HG03064 (cell line): ENCODE data around the gene TBC1D20.

Source experiments
- ATAC-seq: cut with Tn5 transposase; IDR thresholded peaks from one replicate; pipeline ENCODE4 v1.9.1; 2021; ENCODE audit warnings: low read depth; ENCODE audit not compliant: unreplicated experiment

The TBC1D20 gene

GRCh38 chr20:420721-421574, 41.4 kb downstream of the TBC1D20 start:
- ATAC-seq = no peak

- no peak for ATAC-seq
Observed at GRCh38 chr20:420166-420620, 42.1 kb downstream of the TBC1D20 start.

- ATAC-seq = no peak
Observed at GRCh38 chr20:419556-420165, 42.7 kb downstream of the TBC1D20 start.

- ATAC-seq = no peak
Observed at GRCh38 chr20:418858-419365, 43.4 kb downstream of the TBC1D20 start.

DNA sequence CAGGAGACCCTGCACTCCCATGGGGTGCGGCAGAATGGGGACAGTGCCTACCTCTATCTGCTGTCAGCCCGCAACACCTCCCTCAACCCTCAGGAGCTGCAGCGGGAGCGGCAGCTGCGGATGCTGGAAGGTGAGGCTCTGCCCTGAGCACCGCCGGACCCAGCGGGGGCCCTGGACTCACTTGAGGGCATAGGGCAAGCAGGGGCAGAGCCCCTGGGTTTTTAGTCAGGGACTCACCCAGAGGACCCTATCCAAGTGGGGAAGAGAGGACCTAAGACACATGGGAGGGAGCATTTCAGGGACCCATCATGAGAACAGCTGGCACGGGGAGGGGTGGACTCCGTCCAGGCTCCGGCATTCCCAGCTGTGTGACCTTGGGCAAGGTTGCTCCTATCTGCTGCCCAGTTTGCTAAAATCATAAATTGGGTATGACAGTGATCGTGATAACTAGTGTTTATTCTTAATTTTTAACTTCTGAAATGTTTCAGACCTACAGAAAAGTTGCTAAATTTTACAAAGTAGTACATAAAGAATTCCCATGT, 44.5 kb downstream of the TBC1D20 start:
- ATAC-seq = no peak

GRCh38 chr20:416950-417800, 45.2 kb downstream of the TBC1D20 start:
- no peak for ATAC-seq

GRCh38 chr20:415820-416322, 46.5 kb downstream of the TBC1D20 start:
- no peak for ATAC-seq

GRCh38 chr20:414161-414560, 48.2 kb downstream of the TBC1D20 start:
- ATAC-seq = no peak

GRCh38 chr20:412081-412480, 50.3 kb downstream of the TBC1D20 start:
- no peak for ATAC-seq

DNA sequence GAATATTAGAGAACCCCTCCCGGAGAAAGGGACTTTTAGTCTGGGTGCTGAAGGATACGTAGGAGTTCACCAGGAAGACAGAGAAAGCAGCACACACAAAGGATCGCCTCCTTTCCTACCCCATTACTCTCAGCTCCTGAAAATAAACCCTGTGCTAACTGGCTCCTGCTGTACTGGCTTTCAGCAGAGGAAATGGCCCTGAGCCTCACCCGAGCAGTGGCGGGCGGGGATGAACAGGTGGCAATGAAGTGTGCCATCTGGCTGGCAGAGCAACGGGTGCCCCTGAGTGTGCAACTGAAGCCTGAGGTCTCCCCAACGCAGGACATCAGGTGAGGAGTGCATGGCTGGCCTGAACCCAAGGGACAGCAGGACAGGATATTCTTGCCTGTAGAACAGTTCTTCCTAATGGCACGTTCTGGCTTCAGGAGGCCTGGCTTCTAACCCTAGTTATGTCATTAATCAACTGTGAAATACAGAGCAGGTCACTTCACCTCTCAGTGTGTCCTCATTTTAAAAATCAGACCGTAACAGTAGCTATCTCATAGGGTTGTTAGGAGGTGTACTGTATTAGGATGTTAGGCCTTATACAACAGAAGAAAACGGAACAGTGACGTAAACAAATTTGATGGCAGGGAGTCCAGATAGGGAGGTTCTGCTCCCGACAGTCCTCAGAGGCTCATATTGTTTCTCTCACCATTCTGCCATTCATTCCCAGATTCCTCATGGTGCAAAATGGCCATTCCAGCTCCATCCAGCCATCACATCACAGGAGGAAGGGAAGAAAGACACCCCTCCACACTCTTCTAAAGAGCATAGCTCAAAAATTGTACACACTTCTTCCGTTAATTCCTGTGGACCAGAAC, 52.4 kb downstream of the TBC1D20 start:
- ATAC-seq = no peak

DNA sequence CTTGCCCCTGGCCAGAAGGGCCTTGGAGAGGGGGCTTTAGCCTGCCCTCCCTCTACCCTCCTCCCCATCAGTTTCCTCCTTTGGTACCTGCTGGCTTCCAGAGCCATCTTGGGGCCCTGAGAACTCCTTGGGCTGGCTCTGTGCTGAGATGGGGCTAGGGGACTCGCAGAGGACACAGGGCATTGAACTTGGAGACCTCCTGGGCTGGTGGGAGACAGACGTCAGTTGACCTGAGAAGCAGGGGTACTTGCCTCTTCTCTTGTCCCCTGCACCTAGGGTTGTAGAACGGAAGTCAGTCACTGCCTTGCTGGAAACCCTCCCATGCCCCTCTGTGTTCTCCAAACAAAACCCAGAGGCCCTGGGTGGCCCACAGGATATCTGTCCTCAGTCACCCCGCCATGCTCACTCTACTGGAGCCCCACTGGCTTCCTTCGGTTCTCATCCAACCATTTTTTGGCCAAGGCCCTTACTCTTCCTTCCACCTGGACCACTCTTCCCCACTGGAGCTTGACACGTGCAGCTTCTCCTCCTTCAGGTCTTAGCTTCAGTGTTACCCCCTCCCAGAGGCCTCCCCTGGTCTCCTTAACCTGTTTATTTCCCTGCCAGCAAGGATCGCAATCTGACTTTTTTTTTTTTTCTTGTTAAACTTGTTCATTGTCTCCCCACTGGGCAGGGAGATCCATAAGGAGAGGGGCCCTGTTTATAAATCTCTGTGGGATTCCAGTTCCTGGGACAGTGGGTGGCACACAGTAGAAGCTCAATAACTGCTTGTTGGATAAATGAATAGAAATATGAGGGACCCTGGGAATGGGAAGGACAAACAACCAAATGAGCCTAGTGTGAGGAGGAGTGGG, 53.3 kb downstream of the TBC1D20 start:
- ATAC-seq = peak; percentile 5

DNA sequence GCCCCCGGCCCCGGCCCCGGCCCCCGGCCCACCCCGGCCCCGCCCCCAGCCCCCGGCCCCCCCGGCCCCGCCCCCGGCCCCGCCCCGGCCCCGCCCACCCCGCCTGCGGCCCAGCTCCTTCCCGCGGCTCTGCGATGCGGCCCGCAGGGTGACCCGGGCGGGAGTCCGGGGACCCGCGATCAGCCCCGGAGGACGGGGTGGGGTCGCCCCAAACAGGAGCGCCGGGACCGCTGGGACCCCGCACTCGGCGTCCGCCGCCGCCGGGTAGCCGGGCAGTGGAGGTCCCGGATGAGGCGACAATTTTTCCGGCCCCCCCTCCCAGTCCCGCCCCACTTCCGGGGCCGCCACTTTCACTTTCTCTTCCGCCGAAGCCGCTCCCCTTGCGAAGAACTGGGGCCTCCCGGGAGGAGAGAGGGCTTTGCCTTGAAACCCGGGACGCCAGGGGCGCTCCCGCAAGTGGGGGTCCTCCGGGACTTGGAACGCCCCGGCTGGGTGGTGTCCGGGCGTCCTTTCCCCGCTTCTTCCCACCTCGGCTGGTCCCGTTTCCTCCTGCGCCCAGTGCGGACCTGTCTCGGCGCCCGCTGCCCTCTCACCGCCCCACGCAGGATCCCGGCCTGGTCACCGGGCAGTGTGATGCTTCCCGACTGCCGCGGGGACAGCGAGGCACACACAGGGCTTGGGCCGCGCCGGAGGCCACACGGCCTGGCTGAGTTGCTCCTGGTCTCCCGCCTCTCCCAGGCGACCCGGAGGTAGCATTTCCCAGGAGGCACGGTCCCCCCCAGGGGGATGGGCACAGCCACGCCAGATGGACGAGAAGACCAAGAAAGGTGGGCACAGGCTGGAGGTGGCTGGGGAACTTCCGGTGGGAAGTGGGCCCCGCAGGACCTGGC, 54.1 kb downstream of the TBC1D20 start, which contains the start of gene RBCK1:
Gene RBCK1 (plus strand): TSS at position 347 of the 890 bp plus-strand sequence. CDS start 459 bp downstream, at position 806.
- ATAC-seq = peak; percentile 64

- ATAC-seq = peak; percentile 47
Observed at GRCh38 chr20:407133-407952, 55.0 kb downstream of the TBC1D20 start.

DNA sequence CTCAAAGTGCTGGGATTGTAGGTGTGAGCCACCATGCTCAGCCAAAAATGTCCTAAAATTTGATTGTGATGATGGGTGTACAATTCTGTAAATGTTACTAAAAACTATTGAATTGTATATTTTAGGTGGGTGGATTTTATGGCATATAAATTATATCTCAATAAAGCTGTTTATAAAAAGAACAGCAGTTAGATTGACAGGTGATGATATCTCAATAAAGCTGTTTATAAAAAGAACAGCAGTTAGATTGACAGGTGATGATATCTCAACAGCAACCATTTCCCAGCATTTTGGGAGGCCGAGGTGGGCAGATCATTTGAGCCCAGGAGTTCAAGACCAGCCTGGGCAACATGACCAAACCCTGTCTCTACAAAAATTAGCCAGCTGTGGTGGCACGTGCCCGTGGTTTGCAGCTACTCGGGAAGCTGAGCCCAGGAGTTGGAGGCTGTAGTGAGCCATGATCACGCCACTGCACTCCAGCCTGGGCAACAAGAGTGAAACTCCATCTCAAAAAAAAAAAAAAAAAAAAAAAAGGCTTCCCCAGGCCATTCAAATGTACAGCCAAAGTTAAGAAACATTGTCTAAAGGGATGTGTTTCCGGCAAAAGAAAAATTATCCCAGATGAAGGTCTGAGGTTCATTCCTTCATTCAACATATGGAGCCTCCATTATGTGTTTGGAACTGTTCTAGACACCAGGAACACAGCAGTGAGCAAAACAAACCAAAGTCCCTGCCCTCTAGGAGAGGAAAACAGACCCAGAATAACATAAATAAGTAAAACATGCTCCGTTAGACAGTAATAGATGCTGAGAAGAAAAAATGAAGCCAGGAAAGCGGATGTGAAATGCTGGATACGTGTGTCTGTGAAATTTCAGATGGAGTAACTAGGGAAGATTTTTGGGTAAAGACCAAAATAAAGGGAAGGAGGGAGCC, 55.9 kb downstream of the TBC1D20 start:
- no peak for ATAC-seq

DNA sequence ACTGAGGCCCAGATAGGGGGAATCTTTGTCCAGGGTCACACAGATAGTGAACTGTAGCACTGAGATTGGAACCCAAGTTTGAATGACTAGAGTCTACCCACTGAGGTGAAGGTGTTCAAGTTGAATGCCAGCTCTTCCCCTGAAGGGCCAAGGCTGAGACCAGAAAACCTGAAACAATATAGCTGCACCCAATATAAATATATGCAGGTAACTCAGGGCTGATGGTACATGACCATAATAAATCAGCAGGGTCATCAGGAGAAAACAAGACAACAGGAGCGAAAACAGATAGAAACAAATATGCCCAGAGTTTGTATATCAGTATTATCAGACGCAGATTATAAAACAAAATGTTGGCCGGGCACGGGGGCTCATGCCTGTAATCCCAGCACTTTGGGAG, 58.2 kb downstream of the TBC1D20 start:
- no peak for ATAC-seq

DNA sequence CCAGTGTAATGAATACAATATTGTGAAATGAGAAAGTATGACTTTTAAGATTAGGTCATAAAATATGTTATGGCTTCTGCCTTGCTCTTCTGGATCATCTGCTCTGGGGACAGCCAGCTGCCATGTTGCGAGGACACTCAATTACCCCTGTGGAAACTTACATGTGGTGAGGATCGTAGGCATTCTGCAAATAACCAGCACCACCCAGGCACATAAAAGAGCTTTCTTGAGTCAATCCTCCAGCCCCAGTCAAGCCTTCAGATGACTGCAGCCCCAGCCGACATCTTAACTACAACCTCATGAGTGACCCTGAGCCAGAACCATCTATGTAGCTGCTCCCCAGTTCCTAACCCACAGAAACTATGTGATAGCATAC, 58.8 kb downstream of the TBC1D20 start:
- no peak for ATAC-seq
